SK-N-SH treated with all-trans-retinoic acid at 6 μM for 48 hours (cell line): ENCODE measurements around the gene C12orf42.

ENCODE experiments used
- ATAC-seq: fragments of 200-7000 bp; cut with Tn5 transposase; 3 replicates; pipeline ENCODE4 v1.9.1; 2020; ENCODE audit warnings: mild to moderate bottlenecking, moderate library complexity
- ARNTL ChIP-seq: fragments of 450-650 bp; formaldehyde crosslinking; IDR thresholded peaks from 2 replicates; pipeline ENCODE4 v1.5.0; 2020; ENCODE audit warnings: low read depth, mild to moderate bottlenecking, moderate library complexity, borderline replicate concordance
- CSDC2 ChIP-seq: fragments of 250-450 bp; sonication (Bioruptor Pico); IDR thresholded peaks from 2 replicates; pipeline ENCODE4 v1.5.0; 2020; ENCODE audit warnings: mild to moderate bottlenecking, moderate library complexity
- CSRNP3 ChIP-seq: fragments of 250-450 bp; sonication (Bioruptor Pico); IDR thresholded peaks from 2 replicates; pipeline ENCODE4 v1.5.1; 2021; ENCODE audit warnings: mild to moderate bottlenecking, moderate library complexity
- GLIS3 ChIP-seq: fragments of 250-450 bp; sonication (Bioruptor Pico); IDR thresholded peaks from 2 replicates; pipeline ENCODE4 v1.5.0; 2020; ENCODE audit warnings: mild to moderate bottlenecking, moderate library complexity
- ISL1 ChIP-seq: fragments of 250-450 bp; sonication (Bioruptor Pico); IDR thresholded peaks from 2 replicates; pipeline ENCODE4 v2.1.2; 2022; ENCODE audit warnings: mild to moderate bottlenecking, moderate library complexity
- OSR1 ChIP-seq: fragments of 250-450 bp; sonication (Bioruptor Pico); IDR thresholded peaks from 2 replicates; pipeline ENCODE4 v1.8.0; 2022; ENCODE audit warnings: moderate library complexity, mild to moderate bottlenecking, inconsistent platforms
- PPARA ChIP-seq: fragments of 250-450 bp; sonication (Bioruptor Pico); IDR thresholded peaks from 2 replicates; pipeline ENCODE4 v1.5.0; 2020; ENCODE audit warnings: mild to moderate bottlenecking, borderline replicate concordance
- RARB ChIP-seq: fragments of 250-450 bp; sonication (Bioruptor Pico); IDR thresholded peaks from 2 replicates; pipeline ENCODE4 v1.8.0; 2021; ENCODE audit warnings: mild to moderate bottlenecking, moderate library complexity
- SNAI2 ChIP-seq: fragments of 250-450 bp; sonication (Bioruptor Pico); IDR thresholded peaks from 2 replicates; pipeline ENCODE4 v1.5.0; 2020; ENCODE audit warnings: mild to moderate bottlenecking, moderate library complexity
- TSHZ2 ChIP-seq: fragments of 250-450 bp; sonication (Bioruptor Pico); IDR thresholded peaks from 2 replicates; pipeline ENCODE4 v1.5.0; 2020; ENCODE audit warnings: mild to moderate bottlenecking, moderate library complexity
- ZC3H10 ChIP-seq: fragments of 250-450 bp; sonication (Bioruptor Pico); IDR thresholded peaks from 2 replicates; pipeline ENCODE4 v1.5.1; 2021; ENCODE audit warnings: mild to moderate bottlenecking, moderate library complexity
- ZFP3 ChIP-seq: fragments of 250-450 bp; sonication (Bioruptor Pico); IDR thresholded peaks from 2 replicates; pipeline ENCODE4 v1.5.0; 2020; ENCODE audit warnings: mild to moderate bottlenecking, moderate library complexity
- ZFP30 ChIP-seq: fragments of 450-650 bp; formaldehyde crosslinking; IDR thresholded peaks from 2 replicates; pipeline ENCODE4 v1.5.0; 2022; ENCODE audit warnings: mild to moderate bottlenecking, moderate library complexity
- ZNF565 ChIP-seq: fragments of 450-650 bp; formaldehyde crosslinking; conservative IDR thresholded peaks from 2 replicates; pipeline ENCODE4 v1.5.0; 2020; ENCODE audit warnings: low read depth, mild to moderate bottlenecking, moderate library complexity
- ZNF70 ChIP-seq: fragments of 450-650 bp; formaldehyde crosslinking; IDR thresholded peaks from 2 replicates; pipeline ENCODE4 v1.5.0; 2020; ENCODE audit warnings: mild to moderate bottlenecking, moderate library complexity
- ZNF8 ChIP-seq: fragments of 450-650 bp; formaldehyde crosslinking; IDR thresholded peaks from 2 replicates; pipeline ENCODE4 v1.5.0; 2020; ENCODE audit warnings: mild to moderate bottlenecking, moderate library complexity
- TF ChIP-seq, protein P1 (sequence below): fragments of 250-450 bp; sonication (Bioruptor Pico); IDR thresholded peaks from 2 replicates; pipeline ENCODE4 v1.8.0; 2020; ENCODE audit warnings: mild to moderate bottlenecking, moderate library complexity, borderline replicate concordance
- TF ChIP-seq, protein P2 (sequence below): fragments of 250-450 bp; sonication (Bioruptor Pico); IDR thresholded peaks from 2 replicates; pipeline ENCODE4 v1.5.1; 2020; ENCODE audit warnings: low read depth, mild to moderate bottlenecking, moderate library complexity
- TF ChIP-seq, protein P3 (sequence below): fragments of 250-450 bp; sonication (Bioruptor Pico); IDR thresholded peaks from 2 replicates; pipeline ENCODE4 v1.8.0; 2021; ENCODE audit warnings: low read depth, mild to moderate bottlenecking, moderate library complexity, borderline replicate concordance

The C12orf42 gene

DNA sequence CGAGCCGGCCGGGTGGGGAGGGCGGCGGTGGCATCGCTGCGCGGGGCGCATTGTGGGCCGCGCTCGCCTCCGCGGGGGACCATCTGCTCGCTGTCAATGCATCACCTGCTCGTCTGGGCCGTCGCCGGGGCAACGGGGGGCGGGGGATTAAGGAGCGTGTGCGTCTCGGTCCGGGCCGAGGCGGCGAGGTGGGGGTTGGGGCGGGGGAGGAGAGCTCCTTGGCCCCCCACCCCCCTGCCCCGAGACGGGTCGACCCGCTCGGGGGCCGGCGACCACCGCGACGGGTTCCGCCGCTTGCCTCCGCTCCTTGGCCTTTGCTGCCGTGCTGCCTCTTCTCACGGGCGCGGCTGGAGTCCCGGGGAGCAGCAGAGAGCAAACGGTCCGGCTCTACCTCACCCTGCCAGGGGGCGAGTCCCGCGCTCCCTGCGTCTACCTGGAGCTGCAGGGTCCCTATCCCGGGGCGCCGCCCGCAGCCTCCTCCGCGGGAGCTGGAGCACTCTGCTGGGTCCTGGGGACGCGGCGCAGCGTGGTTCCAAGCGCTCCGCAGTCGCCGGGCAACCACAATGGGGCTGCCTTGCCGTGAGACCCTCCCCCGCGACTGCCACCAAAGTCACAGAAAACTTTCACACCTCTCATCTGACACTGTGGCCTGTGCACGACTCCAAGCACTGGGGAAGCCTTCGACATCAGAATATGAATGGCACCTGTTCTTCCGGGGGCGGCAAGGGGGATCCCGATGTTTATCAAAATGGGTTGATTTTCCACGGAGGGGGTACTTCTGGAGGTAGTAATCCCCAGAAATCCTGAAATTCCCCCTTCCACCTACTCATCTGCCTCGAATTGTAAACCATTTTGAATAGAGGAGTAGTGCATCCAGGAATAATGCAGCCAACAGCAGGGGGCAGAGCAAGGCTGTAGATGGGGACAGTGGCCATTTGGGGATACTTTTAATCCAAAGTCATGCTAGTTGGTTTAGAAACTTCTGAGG, at the start of gene C12orf42:
Gene C12orf42, minus strand, starts transcription at position 500 of the 988 bp plus-strand sequence. CDS start 17,542 bp downstream, outside the sequence.
- peak; percentile 94 for ATAC-seq
- no peak for TF ChIP-seq GLIS3 (CRISPR knock-in tag)
- TF ChIP-seq ZNF565 (CRISPR knock-in tag): no peak
- no peak for TF ChIP-seq SNAI2 (CRISPR knock-in tag)
- TF ChIP-seq ZFP30: no peak
- TF ChIP-seq, protein P1, sequence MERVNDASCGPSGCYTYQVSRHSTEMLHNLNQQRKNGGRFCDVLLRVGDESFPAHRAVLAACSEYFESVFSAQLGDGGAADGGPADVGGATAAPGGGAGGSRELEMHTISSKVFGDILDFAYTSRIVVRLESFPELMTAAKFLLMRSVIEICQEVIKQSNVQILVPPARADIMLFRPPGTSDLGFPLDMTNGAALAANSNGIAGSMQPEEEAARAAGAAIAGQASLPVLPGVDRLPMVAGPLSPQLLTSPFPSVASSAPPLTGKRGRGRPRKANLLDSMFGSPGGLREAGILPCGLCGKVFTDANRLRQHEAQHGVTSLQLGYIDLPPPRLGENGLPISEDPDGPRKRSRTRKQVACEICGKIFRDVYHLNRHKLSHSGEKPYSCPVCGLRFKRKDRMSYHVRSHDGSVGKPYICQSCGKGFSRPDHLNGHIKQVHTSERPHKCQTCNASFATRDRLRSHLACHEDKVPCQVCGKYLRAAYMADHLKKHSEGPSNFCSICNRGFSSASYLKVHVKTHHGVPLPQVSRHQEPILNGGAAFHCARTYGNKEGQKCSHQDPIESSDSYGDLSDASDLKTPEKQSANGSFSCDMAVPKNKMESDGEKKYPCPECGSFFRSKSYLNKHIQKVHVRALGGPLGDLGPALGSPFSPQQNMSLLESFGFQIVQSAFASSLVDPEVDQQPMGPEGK (CRISPR knock-in tag): no peak
- TF ChIP-seq, protein P2, sequence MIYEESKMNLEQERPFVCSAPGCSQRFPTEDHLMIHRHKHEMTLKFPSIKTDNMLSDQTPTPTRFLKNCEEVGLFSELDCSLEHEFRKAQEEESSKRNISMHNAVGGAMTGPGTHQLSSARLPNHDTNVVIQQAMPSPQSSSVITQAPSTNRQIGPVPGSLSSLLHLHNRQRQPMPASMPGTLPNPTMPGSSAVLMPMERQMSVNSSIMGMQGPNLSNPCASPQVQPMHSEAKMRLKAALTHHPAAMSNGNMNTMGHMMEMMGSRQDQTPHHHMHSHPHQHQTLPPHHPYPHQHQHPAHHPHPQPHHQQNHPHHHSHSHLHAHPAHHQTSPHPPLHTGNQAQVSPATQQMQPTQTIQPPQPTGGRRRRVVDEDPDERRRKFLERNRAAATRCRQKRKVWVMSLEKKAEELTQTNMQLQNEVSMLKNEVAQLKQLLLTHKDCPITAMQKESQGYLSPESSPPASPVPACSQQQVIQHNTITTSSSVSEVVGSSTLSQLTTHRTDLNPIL (CRISPR knock-in tag): no peak
- no peak for TF ChIP-seq RARB (CRISPR knock-in tag)
- TF ChIP-seq OSR1 (CRISPR knock-in tag): no peak
- TF ChIP-seq TSHZ2 (CRISPR knock-in tag): no peak
- no peak for TF ChIP-seq ISL1 (CRISPR knock-in tag)
- TF ChIP-seq ZNF8 (CRISPR knock-in tag): no peak
- TF ChIP-seq CSDC2 (CRISPR knock-in tag): no peak
- no peak for TF ChIP-seq ZNF70 (CRISPR knock-in tag)
- no peak for TF ChIP-seq ARNTL (CRISPR knock-in tag)
- TF ChIP-seq, protein P3, sequence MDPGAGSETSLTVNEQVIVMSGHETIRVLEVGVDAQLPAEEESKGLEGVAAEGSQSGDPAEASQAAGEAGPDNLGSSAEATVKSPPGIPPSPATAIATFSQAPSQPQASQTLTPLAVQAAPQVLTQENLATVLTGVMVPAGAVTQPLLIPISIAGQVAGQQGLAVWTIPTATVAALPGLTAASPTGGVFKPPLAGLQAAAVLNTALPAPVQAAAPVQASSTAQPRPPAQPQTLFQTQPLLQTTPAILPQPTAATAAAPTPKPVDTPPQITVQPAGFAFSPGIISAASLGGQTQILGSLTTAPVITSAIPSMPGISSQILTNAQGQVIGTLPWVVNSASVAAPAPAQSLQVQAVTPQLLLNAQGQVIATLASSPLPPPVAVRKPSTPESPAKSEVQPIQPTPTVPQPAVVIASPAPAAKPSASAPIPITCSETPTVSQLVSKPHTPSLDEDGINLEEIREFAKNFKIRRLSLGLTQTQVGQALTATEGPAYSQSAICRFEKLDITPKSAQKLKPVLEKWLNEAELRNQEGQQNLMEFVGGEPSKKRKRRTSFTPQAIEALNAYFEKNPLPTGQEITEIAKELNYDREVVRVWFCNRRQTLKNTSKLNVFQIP (CRISPR knock-in tag): no peak

- ATAC-seq: no peak
- TF ChIP-seq CSDC2 (CRISPR knock-in tag) (no peak), OSR1 (CRISPR knock-in tag) (no peak), ZFP3 (CRISPR knock-in tag) (no peak), ZNF70 (CRISPR knock-in tag) (no peak), TSHZ2 (CRISPR knock-in tag) (no peak), RARB (CRISPR knock-in tag) (no peak), ZFP30 (no peak), PPARA (CRISPR knock-in tag) (no peak), CSRNP3 (CRISPR knock-in tag) (no peak), ISL1 (CRISPR knock-in tag) (no peak), ZC3H10 (CRISPR knock-in tag) (no peak), ARNTL (CRISPR knock-in tag) (no peak)
- TF ChIP-seq, protein P2 (CRISPR knock-in tag): no peak
- TF ChIP-seq, protein P3 (CRISPR knock-in tag): no peak
Observed at GRCh38 chr12:103542078-103542477, 46.3 kb upstream of the C12orf42 start.
